ENCODE data around the gene CD6. TPM values are rescaled to one million over a fixed set of nuclear protein-coding genes. Genes with fewer than 3 reads are reported as not detected.

CD6 gene
- total RNA-seq, 1 donor from 2014 or later: 12.0 TPM

DNA sequence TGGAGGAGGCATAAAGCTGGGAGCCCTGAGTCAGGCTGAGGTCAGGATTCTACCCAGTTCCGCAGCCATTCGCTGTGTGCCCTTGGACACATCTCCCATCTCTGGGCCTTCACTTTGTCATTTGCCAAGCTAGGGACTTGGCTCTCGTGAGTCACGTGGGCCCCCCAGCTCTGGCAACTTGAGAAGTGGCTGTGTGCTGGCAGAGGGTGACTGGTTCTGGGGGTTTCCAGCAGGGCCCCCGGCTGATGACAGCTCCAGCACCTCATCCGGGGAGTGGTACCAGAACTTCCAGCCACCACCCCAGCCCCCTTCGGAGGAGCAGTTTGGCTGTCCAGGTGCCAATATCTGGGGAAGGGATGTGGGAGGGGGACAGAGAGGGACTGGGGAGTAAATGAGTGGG lies 46.6 kb downstream of the CD6 start:
- Mint-ChIP-seq H3K4me1 (peaks cover 28% of the 10 kb centered on the region), H3K36me3 (ENCODE audit: low read depth) (no peaks in the 10 kb centered on the region), H3K4me3 (no peak overlapping the region), H3K27me3 (no peaks in the 10 kb centered on the region), H3K9me3 (no peaks in the 10 kb centered on the region), H3K27ac (no peak overlapping the region)
- TF ChIP-seq, protein P1, sequence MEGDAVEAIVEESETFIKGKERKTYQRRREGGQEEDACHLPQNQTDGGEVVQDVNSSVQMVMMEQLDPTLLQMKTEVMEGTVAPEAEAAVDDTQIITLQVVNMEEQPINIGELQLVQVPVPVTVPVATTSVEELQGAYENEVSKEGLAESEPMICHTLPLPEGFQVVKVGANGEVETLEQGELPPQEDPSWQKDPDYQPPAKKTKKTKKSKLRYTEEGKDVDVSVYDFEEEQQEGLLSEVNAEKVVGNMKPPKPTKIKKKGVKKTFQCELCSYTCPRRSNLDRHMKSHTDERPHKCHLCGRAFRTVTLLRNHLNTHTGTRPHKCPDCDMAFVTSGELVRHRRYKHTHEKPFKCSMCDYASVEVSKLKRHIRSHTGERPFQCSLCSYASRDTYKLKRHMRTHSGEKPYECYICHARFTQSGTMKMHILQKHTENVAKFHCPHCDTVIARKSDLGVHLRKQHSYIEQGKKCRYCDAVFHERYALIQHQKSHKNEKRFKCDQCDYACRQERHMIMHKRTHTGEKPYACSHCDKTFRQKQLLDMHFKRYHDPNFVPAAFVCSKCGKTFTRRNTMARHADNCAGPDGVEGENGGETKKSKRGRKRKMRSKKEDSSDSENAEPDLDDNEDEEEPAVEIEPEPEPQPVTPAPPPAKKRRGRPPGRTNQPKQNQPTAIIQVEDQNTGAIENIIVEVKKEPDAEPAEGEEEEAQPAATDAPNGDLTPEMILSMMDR (IDR thresholded peaks at IDR 0.05): no peak
- DNase-seq (no peak), ATAC-seq (ENCODE audit: low read depth) (no peak)
- intact Hi-C loops (cut with micrococcal nuclease): no loop called here
- CTCF ChIA-PET: no interaction called here
- POLR2A ChIA-PET: interaction anchor here (1.7 kb wide), 1 partner anchor 52 kb away, joined by 5 read pairs; no protein-coding TSS in a partner anchor

DNA sequence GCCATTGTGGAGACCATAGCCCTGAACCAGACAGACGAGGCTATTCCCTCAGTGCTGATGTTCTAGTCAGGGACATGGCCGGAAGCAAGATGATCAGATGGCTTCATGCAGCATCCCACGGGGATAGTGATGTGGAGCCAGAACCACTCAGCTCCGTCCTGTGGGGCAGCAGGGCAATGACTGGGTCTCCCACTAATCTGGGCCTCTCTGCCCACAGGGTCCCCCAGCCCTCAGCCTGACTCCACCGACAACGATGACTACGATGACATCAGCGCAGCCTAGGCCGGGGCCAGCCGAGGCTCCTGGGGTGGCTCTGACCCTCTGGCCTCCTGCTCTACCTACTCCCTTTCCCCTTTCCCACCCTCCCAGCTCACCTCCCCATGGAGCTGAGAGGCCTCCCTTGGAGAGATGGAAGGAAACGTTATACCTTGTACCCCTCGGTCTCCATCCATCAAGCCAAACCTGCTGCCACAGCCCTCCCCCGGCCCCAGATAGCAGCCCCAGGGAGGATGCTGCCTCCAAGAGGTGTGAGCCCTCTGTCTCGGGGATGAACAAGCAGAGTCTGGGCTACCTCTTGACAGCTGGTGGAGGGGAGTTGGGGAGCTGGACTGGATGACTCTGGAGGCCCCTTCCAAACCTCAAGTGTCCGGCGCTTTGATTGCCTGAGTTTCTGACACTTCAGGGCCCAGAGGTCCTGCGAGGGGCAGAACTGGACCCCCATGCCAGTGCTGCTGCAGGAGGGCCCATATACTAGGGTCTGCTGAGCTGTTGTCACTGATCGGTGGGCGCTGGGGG lies 47.8 kb downstream of the CD6 start:
- H3K36me3 Mint-ChIP-seq (ENCODE audit: low read depth): no peaks in the 10 kb centered on the region
- no peak overlapping the region for H3K27ac Mint-ChIP-seq

DNA sequence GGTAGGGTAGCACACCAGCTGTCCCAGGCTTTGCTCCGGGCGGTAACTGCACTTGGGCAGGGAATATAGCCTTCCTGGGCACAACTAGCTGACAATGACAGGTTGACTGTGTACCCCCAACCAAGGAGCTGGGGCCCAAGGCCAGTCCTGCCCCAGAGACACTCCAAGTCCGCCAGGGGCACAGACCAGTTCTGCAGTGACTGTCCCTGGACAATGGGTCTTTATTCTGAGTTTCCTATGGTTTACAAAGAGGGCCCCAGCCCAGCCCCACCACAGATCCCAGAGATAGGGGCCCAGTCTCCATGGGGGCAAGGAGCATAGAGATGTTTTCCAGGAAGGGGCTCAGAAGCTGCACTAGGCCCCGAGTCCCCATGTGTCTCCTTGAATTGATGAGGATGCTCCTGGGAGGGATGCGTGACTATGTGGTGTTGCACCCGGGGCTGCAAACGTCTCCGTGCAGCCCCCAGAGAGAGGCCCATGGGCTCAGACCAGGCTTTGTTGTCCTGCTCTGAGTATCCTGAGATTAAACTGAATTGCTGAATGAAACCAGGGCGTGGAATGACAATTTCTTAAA lies 48.4 kb downstream of the CD6 start:
- no peak overlapping the region for H3K4me3 Mint-ChIP-seq
- intact Hi-C loops (cut with micrococcal nuclease): loop anchor here (5.0 kb wide), 2 partner anchors 33 to 103 kb away; no protein-coding TSS in a partner anchor
- peaks cover 39% of the 10 kb centered on the region for H3K4me1 Mint-ChIP-seq
- TF ChIP-seq, protein P1 (IDR thresholded peaks at IDR 0.05): no peak
- no peaks in the 10 kb centered on the region for H3K36me3 Mint-ChIP-seq (ENCODE audit: low read depth)
- ChIA-PET POLR2A (interaction anchor here (1.0 kb wide), 1 partner anchor 68 kb away, joined by 3 read pairs; the partner anchor contains the start of gene SLC15A3), CTCF (no interaction called here)
- ATAC-seq (ENCODE audit: low read depth) (no peak), DNase-seq (no peak)
- no peaks in the 10 kb centered on the region for H3K9me3 Mint-ChIP-seq
- H3K27me3 Mint-ChIP-seq: no peaks in the 10 kb centered on the region
- H3K27ac Mint-ChIP-seq: no peak overlapping the region

More for the DNA sequence above, 47.8 kb downstream of the CD6 start:
- Mint-ChIP-seq H3K4me3 (no peak overlapping the region), H3K27me3 (no peaks in the 10 kb centered on the region), H3K9me3 (no peaks in the 10 kb centered on the region), H3K4me1 (peaks cover 37% of the 10 kb centered on the region)
- CTCF ChIA-PET: no interaction called here
- TF ChIP-seq, protein P1 (IDR thresholded peaks at IDR 0.05): no peak
- ATAC-seq (ENCODE audit: low read depth) (no peak), DNase-seq (no peak)
- POLR2A ChIA-PET: interaction anchor here (1.7 kb wide), 1 partner anchor 51 kb away, joined by 5 read pairs; no protein-coding TSS in a partner anchor
- intact Hi-C loops (cut with micrococcal nuclease): no loop called here

DNA sequence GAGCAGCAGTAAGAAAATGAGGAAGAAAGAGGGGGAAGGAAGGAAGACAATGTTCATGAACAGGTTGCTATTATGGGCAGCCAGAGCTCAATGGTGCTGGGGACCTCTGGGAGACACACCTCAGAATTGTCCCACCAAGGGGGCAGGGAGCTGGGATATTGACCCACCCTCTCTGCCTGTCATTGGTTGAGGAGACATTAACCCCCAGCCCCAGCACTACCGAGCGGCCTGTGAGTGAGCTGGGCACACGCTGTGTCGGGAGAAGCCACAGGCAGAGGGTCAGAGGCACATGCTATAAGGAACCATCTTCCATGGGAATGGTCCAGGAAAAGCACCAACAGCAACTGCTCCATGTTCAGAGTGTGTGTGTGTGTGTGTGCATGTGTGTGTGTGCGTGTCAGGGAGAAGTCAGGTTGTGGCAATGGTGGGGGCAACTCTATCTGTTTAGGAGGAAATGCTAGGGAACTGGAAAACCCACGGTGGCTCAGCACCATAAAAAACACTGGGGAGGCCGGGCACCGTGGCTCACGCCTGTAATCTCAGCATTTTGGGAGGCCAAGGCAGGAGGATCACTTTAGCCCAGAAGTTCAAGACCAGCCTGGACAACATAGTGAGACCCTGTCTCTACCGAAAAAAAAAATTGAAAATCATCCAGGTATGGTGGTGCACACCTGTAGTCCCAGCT lies 49.2 kb downstream of the CD6 start:
- no peak for ATAC-seq (ENCODE audit: low read depth)
- ChIA-PET POLR2A (interaction anchor here (1.0 kb wide), 1 partner anchor 69 kb away, joined by 3 read pairs; the partner anchor contains the start of gene SLC15A3), CTCF (no interaction called here)
- peak overlapping the region; percentile 74 for H3K4me3 Mint-ChIP-seq
- H3K36me3 Mint-ChIP-seq (ENCODE audit: low read depth): no peaks in the 10 kb centered on the region
- no peak for DNase-seq
- TF ChIP-seq, protein P1 (IDR thresholded peaks at IDR 0.05): no peak
- peaks cover 46% of the 10 kb centered on the region for H3K4me1 Mint-ChIP-seq
- intact Hi-C loops (cut with micrococcal nuclease): loop anchor here (1.0 to 5.0 kb wide), 3 partner anchors 33 to 103 kb away; no protein-coding TSS in a partner anchor
- no peaks in the 10 kb centered on the region for H3K27me3 Mint-ChIP-seq
- H3K9me3 Mint-ChIP-seq: no peaks in the 10 kb centered on the region
- H3K27ac Mint-ChIP-seq: no peak overlapping the region

All from activated B cell treated with CpG ODN at 0.5 μM for 24 hours (primary cell).